OCI-LY1 (cell line): ENCODE data around the gene PRRG1.

Source experiments
- H2AFZ ChIP-seq: fragments of 200-600 bp; sonication (generic), shearing (Covaris generic); 2 replicates; pipeline ENCODE4 v1.6.0; 2014; ENCODE audit warnings: antibody characterized with exemption, mild to moderate bottlenecking, low read length
- H3F3A ChIP-seq: fragments of 200-600 bp; sonication (generic), shearing (Covaris generic); 2 replicates; pipeline ENCODE4 v1.6.0; 2014; ENCODE audit warnings: mild to moderate bottlenecking, antibody characterized with exemption, low read length, moderate library complexity; ENCODE audit not compliant: insufficient read depth
- H3K27ac ChIP-seq: fragments of 200-600 bp; sonication (generic); 2 replicates; pipeline ENCODE4 v1.5.1; 2014; ENCODE audit warnings: low read length, mixed run types, mild to moderate bottlenecking, low read depth; ENCODE audit not compliant: poor library complexity, severe bottlenecking
- H3K27me3 ChIP-seq: fragments of 200-600 bp; sonication (generic); 2 replicates; pipeline ENCODE4 v1.6.0; 2014; ENCODE audit warnings: antibody characterized with exemption, mild to moderate bottlenecking, low read length, moderate library complexity; ENCODE audit not compliant: insufficient read depth
- H3K36me3 ChIP-seq: fragments of 200-600 bp; sonication (generic); 2 replicates; pipeline ENCODE4 v1.6.1; 2014; ENCODE audit warnings: mild to moderate bottlenecking, antibody characterized with exemption, low read length, moderate library complexity, mixed read lengths; ENCODE audit not compliant: insufficient read depth
- H3K4me1 ChIP-seq: fragments of 200-600 bp; sonication (generic); 2 replicates; pipeline ENCODE4 v1.5.1; 2014; ENCODE audit warnings: mild to moderate bottlenecking, low read length, moderate library complexity; ENCODE audit not compliant: insufficient read depth, severe bottlenecking
- H3K4me2 ChIP-seq: fragments of 200-600 bp; sonication (generic), shearing (Covaris generic); 2 replicates; pipeline ENCODE4 v1.6.1; 2014; ENCODE audit warnings: low read length
- H3K4me3 ChIP-seq: fragments of 200-600 bp; sonication (generic); 2 replicates; pipeline ENCODE4 v1.5.1; 2014; ENCODE audit warnings: low read length, low read depth, mild to moderate bottlenecking, mixed read lengths; ENCODE audit not compliant: poor library complexity, severe bottlenecking
- H3K79me2 ChIP-seq: fragments of 200-600 bp; shearing (Covaris generic); 2 replicates; pipeline ENCODE4 v1.6.1; 2016; ENCODE audit warnings: mixed run types, low read length, mixed read lengths; ENCODE audit not compliant: insufficient read depth
- H3K9ac ChIP-seq: fragments of 200-600 bp; sonication (generic), shearing (Covaris generic); 2 replicates; pipeline ENCODE4 v1.6.1; 2014; ENCODE audit warnings: mild to moderate bottlenecking, low read length, mixed read lengths
- H3K9me2 ChIP-seq: fragments of 200-600 bp; sonication (generic), shearing (Covaris generic); 2 replicates; pipeline ENCODE4 v1.6.1; 2014; ENCODE audit warnings: low read depth, mild to moderate bottlenecking, low read length, mixed read lengths
- H3K9me3 ChIP-seq: fragments of 200-600 bp; shearing (Covaris generic); 2 replicates; pipeline ENCODE4 v1.6.1; 2014; ENCODE audit warnings: low read length, mixed read lengths
- H4K20me1 ChIP-seq: fragments of 200-600 bp; sonication (generic), shearing (Covaris generic); 2 replicates; pipeline ENCODE4 v1.6.0; 2016; ENCODE audit warnings: mild to moderate bottlenecking, low read length; ENCODE audit not compliant: insufficient read depth
- CTCF ChIP-seq: fragments of 200-600 bp; sonication (generic), shearing (Covaris generic); IDR thresholded peaks from 2 replicates; pipeline ENCODE4 v1.5.1; 2017; ENCODE audit warnings: mild to moderate bottlenecking, antibody characterized with exemption, low read length, moderate library complexity, mixed read lengths
- EZH2 ChIP-seq: fragments of 200-600 bp; sonication (generic), shearing (Covaris generic); IDR thresholded peaks from 2 replicates; pipeline ENCODE4 v1.8.0; 2017; ENCODE audit warnings: borderline replicate concordance, mixed run types, mild to moderate bottlenecking, antibody characterized with exemption, low read length, moderate library complexity, mixed read lengths

The PRRG1 gene

GRCh38 chrX:37315511-37316248 is 33.5 kb upstream of the PRRG1 start:
- Histone ChIP-seq H3K9me3 (no peaks in the 10 kb centered on the region), H3K4me1 (no peaks in the 10 kb centered on the region), H3K9me2 (no peaks in the 10 kb centered on the region), H4K20me1 (no peaks in the 10 kb centered on the region), H3K9ac (no peak overlapping the region), H3K4me2 (no peak overlapping the region), H3K27me3 (no peaks in the 10 kb centered on the region), H2AFZ (no peak overlapping the region), H3K27ac (no peak overlapping the region), H3F3A (no peaks in the 10 kb centered on the region), H3K4me3 (no peak overlapping the region), H3K36me3 (no peaks in the 10 kb centered on the region), H3K79me2 (no peaks in the 10 kb centered on the region)
- TF ChIP-seq CTCF, result no peak
- TF ChIP-seq EZH2, result no peak

- Histone ChIP-seq H3K4me2 (no peak overlapping the region), H3K9me2 (no peaks in the 10 kb centered on the region), H3K4me1 (no peaks in the 10 kb centered on the region), H4K20me1 (no peaks in the 10 kb centered on the region), H3K36me3 (no peaks in the 10 kb centered on the region), H3K9ac (no peak overlapping the region), H3K27ac (no peak overlapping the region), H3K9me3 (no peaks in the 10 kb centered on the region), H3K79me2 (no peaks in the 10 kb centered on the region), H3K4me3 (no peak overlapping the region), H3K27me3 (no peaks in the 10 kb centered on the region), H2AFZ (no peak overlapping the region), H3F3A (no peaks in the 10 kb centered on the region)
- TF ChIP-seq EZH2 (no peak), CTCF (no peak)
These were observed 28.5 kb upstream of the PRRG1 start for GRCh38 chrX:37320541-37321203.

- no peak for TF ChIP-seq EZH2
- TF ChIP-seq CTCF, result no peak
- no peaks in the 10 kb centered on the region for H3F3A ChIP-seq
- H3K9ac ChIP-seq, result no peak overlapping the region
- no peaks in the 10 kb centered on the region for H3K9me3 ChIP-seq
- H3K36me3 ChIP-seq, result no peaks in the 10 kb centered on the region
- H4K20me1 ChIP-seq, result no peaks in the 10 kb centered on the region
- no peaks in the 10 kb centered on the region for H3K79me2 ChIP-seq
- H3K4me2 ChIP-seq, result no peak overlapping the region
- no peak overlapping the region for H3K27ac ChIP-seq
- H3K9me2 ChIP-seq, result no peaks in the 10 kb centered on the region
- H2AFZ ChIP-seq, result no peak overlapping the region
- H3K4me1 ChIP-seq, result no peaks in the 10 kb centered on the region
- H3K4me3 ChIP-seq, result no peak overlapping the region
- H3K27me3 ChIP-seq, result no peaks in the 10 kb centered on the region
These were observed 18.5 kb upstream of the PRRG1 start for GRCh38 chrX:37330642-37331041.
